PFSK-1 (cell line): ENCODE measurements around the gene CROCC2.

Experiments used
- FOXP2 ChIP-seq: optimal IDR thresholded peaks from 2 replicates; pipeline ENCODE3; 2011; ENCODE audit warnings: borderline replicate concordance, control low read depth, inconsistent platforms; ENCODE audit not compliant: insufficient read depth; ENCODE audit errors: extremely low read length, extremely low read depth
- POLR2AphosphoS5 ChIP-seq: IDR thresholded peaks from 2 replicates; pipeline ENCODE4 v1.6.1; 2012; ENCODE audit warnings: low read depth, mild to moderate bottlenecking, control low read depth, low read length, moderate library complexity
- REST ChIP-seq, 2 experiments: IDR thresholded peaks; 2 replicates each; pipeline versions ENCODE4 v1.6.1 to v1.8.0; 2011 to 2012; ENCODE audit warnings: low read depth in 2 of 2, low read length in 2 of 2, control low read depth in 1 of 2, inconsistent platforms in 1 of 2, mild to moderate bottlenecking in 1 of 2, moderate library complexity in 1 of 2; ENCODE audit not compliant: insufficient read depth in 1 of 2
- SIN3A ChIP-seq: IDR thresholded peaks from 2 replicates; pipeline ENCODE4 v1.6.1; 2012; ENCODE audit warnings: mild to moderate bottlenecking, low read length, moderate library complexity, borderline replicate concordance; ENCODE audit not compliant: insufficient read depth
- TAF1 ChIP-seq: IDR thresholded peaks from 2 replicates; pipeline ENCODE4 v1.6.1; 2012; ENCODE audit warnings: low read length, control low read depth, borderline replicate concordance; ENCODE audit not compliant: insufficient read depth

Gene CROCC2

DNA sequence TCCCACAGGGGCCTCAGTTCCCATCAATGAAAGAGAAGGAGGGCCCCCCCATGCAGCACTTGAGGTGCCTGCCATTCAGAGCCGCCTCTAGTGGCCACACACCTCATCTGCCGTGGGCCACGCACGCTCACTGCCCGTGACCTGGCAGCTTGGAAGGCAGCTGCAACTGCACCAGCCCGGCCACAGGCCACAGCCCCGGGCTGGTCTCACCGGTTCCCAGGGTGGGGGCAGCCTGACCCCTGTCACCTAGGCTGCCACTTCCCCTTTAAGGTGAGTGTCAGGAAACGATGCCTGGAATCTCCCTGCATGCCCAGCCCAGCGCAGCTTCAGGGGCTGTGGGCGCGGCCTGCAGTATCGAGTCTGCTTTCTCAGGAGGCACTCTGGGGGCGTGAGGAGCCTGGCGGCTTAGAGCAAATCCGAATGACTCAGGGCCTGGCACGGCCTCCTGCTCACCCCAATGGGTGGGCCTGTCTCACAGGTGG lies 12.7 kb upstream of the CROCC2 start:
- TF ChIP-seq FOXP2 (no peak), REST (IDR thresholded peaks at IDR 0.05; ENCODE audit: insufficient read depth in 1 of 2, low read depth in 2 of 2, low read length in 2 of 2) (no peak), POLR2AphosphoS5 (no peak), SIN3A (no peak), TAF1 (no peak)

DNA sequence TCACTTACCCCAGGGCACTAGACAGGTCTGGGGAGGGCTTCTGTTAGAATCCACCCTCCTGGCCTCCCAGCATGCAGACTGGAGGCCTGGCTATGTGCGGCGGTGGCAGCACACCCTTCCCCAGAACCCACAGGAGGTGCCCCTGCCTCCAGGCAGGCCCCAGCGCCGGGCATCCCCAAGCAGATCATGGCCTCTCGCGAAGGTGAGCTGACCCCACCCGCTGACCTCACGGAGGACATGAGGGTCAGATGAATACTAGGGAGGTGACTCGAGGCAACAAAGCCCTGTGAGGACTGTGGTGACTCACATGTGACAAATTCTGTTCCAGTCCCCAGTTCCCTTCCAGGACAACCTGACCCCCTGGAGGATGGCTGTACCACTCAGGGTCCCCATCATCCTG lies 12.1 kb upstream of the CROCC2 start:
- TF ChIP-seq FOXP2 (no peak), SIN3A (no peak), TAF1 (no peak), POLR2AphosphoS5 (no peak), REST (IDR thresholded peaks at IDR 0.05; ENCODE audit: insufficient read depth in 1 of 2, low read depth in 2 of 2, low read length in 2 of 2) (no peak)

DNA sequence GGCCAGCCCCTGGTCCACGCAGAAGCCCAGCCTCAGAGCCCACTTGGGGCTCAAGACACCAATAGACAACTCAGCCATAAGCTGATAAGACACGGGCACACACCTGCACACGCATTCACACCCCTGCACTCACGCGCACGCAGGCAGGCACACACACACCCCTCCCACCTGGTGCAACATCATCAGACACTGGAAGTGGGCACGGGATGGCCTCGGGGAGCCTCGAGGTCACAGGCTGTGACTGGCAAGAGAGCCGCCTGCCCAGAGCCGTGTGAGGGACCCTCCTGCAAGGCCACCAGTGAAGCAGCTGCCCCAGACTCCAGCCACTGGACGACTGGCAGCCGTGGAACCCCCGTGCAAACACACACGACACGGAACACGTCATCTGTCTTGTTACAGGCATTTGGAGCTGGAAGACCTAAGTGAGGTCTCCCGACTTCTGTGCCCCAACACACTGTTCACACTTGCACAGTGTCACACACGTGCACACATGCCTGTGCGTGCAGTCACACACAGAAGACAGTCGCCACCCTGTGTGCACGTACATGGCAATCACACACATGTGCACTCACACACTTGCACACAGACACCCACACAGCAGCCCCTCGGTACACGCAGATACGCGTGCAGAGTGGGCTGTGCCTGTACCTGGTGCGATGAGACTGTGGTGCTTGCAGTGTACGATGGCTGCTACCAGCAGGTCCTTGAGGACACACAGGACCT lies 11.1 kb upstream of the CROCC2 start:
- TF ChIP-seq REST (IDR thresholded peaks at IDR 0.05; ENCODE audit: insufficient read depth in 1 of 2, low read depth in 2 of 2, low read length in 2 of 2) (no peak), TAF1 (no peak), POLR2AphosphoS5 (no peak), SIN3A (no peak), FOXP2 (no peak)

DNA sequence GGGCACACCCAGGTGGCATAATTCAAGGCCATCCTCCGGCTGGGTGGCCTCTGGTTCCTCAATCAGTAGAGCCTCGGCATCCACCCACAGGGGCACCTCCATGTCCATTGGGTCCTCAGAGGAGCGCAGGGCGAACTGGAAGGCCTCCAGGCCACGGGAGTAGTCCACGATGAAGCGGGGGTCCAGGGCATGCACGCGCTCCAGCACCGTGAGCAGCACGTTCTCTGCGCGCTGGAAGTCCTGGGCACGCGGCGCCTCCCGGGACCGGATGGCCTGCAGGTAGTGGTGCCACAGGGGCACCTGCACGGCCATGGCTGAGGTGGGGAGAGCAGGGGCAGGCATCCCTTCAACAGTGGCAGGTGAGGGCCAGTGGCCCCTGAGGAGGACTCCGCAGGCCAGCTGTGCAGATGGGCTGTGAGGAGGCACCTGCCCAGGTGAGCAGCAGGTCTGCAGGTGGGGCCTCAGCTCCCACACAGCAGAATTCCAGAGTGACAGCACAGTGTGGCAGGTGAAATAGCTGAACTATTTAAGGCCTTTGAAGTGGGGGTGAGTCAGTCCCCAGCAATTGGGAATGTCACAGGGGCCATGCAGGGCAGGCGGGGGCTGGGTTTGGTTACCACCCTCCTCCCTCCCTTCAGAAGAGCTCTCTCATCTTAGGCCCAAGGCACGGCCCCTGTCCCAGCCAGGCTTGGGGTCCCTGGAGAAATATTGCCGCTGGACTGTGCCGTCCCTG lies 10.3 kb upstream of the CROCC2 start, which contains the start of gene MAB21L4:
Gene MAB21L4, minus strand, starts transcription at position 501 of the 733 bp plus-strand sequence. Its CDS starts 159 bp downstream, at position 342.
- TF ChIP-seq REST (IDR thresholded peaks at IDR 0.05; ENCODE audit: insufficient read depth in 1 of 2, low read depth in 2 of 2, low read length in 2 of 2): no peak
- no peak for TF ChIP-seq TAF1
- TF ChIP-seq POLR2AphosphoS5: no peak
- no peak for TF ChIP-seq FOXP2
- TF ChIP-seq SIN3A: no peak
